ENCODE data around the gene CEP128. TPM values are rescaled to one million over a fixed set of nuclear protein-coding genes. Genes with fewer than 3 reads are reported as not detected.

CEP128 gene
- total RNA-seq, 1 donor from 2014 or later = 3.3 TPM

- Histone ChIP-seq H3K27ac (no peak overlapping the region), H3K36me3 (no peaks in the 10 kb centered on the region), H3K4me1 (no peaks in the 10 kb centered on the region), H3K27me3 (no peaks in the 10 kb centered on the region), H3K4me3 (no peak overlapping the region), H3K9me3 (no peaks in the 10 kb centered on the region)
- TF ChIP-seq, protein P1, sequence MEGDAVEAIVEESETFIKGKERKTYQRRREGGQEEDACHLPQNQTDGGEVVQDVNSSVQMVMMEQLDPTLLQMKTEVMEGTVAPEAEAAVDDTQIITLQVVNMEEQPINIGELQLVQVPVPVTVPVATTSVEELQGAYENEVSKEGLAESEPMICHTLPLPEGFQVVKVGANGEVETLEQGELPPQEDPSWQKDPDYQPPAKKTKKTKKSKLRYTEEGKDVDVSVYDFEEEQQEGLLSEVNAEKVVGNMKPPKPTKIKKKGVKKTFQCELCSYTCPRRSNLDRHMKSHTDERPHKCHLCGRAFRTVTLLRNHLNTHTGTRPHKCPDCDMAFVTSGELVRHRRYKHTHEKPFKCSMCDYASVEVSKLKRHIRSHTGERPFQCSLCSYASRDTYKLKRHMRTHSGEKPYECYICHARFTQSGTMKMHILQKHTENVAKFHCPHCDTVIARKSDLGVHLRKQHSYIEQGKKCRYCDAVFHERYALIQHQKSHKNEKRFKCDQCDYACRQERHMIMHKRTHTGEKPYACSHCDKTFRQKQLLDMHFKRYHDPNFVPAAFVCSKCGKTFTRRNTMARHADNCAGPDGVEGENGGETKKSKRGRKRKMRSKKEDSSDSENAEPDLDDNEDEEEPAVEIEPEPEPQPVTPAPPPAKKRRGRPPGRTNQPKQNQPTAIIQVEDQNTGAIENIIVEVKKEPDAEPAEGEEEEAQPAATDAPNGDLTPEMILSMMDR (IDR thresholded peaks at IDR 0.05) = no peak
- DNase-seq (ENCODE audit: low spot score in 2 of 2) = no peak
- intact Hi-C loops (cut with DNase I) = no loop called here
These were observed 11.4 kb downstream of the CEP128 start for GRCh38 chr14:80930095-80930494.

DNA sequence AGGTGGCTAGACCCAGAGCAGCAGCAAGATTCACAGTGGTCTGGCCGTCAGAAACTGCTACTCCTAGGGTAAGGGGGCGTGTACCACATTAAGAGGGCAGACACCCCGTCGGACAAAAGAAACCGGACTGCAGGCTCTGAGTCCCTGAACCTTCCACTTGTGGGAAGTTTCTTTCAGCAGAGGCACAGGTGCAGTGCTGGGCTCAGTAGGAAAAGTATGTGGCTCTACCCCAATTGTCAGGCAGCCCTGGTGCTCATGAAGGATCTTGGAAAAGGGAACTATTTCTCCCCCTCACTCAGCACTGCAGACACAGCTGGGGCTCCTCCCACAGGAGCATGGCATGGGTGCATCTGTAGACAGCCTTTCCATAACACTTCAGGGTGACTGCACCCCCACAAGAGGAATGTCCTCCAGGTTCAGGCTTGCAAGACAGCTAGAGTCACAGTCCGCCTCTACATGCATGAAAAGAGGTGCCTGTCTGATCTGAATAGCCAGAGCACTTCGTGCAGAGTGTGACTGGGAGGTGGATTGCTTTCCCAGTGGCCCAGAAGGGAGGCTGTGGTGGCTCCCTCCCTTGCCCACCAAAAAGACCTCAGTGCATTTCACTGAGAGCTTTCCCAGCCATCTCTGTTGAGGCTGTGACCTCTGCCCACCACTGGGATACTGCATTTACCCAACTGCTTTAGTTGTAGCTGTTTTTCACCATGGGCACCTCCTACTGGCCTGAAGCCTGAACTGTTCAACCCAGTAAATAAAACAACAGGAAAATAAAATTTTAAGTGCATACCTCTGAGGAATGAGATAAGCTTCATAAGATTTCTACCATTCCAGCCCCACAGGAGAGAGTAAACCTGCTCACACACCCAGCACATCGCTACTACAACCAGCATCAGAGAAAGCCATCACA, 14.2 kb downstream of the CEP128 start:
- TF ChIP-seq, protein P1 (IDR thresholded peaks at IDR 0.05) = no peak
- Histone ChIP-seq H3K9me3 (no peaks in the 10 kb centered on the region), H3K4me1 (no peaks in the 10 kb centered on the region), H3K36me3 (no peaks in the 10 kb centered on the region), H3K4me3 (no peak overlapping the region), H3K27ac (no peak overlapping the region), H3K27me3 (no peaks in the 10 kb centered on the region)
- intact Hi-C loops (cut with DNase I) = no loop called here
- no peak for DNase-seq (ENCODE audit: low spot score in 2 of 2)

DNA sequence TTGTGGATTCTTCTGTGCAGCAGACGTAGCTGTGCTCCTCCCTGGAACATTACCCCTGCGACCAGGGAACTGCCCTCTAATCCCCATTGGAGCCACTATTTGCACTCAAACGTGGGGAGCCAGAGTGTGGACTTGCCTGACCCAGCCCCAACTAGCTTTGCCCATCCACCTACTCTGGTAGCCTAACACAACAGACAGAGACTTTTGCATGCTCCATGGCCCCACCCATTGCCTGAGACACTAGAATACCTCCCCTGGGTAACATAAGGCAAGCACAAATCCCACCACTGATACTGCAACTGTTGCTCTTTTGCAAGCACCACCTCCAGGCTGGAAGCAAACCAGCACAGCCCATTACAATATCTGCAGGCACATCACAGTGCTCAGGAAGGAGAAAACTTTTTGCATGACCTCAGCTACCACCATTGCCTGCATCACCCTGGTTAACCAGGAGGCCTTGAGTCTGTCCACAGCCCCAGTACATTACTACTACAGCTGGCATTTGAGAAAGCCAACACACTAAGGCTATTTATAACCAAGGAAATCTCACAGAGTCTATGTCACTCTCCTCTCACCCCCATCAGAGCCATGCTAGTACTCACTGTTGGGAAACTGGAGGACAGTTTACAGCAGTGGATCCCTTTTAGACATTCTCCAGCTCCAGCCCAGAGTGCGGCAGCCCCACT, 15.0 kb downstream of the CEP128 start:
- TF ChIP-seq, protein P1 (IDR thresholded peaks at IDR 0.05) = no peak
- Histone ChIP-seq H3K4me1 (no peaks in the 10 kb centered on the region), H3K27me3 (no peaks in the 10 kb centered on the region), H3K9me3 (no peaks in the 10 kb centered on the region), H3K27ac (no peak overlapping the region), H3K36me3 (no peaks in the 10 kb centered on the region), H3K4me3 (no peak overlapping the region)
- no peak for DNase-seq (ENCODE audit: low spot score in 2 of 2)
- intact Hi-C loops (cut with DNase I) = no loop called here

DNA sequence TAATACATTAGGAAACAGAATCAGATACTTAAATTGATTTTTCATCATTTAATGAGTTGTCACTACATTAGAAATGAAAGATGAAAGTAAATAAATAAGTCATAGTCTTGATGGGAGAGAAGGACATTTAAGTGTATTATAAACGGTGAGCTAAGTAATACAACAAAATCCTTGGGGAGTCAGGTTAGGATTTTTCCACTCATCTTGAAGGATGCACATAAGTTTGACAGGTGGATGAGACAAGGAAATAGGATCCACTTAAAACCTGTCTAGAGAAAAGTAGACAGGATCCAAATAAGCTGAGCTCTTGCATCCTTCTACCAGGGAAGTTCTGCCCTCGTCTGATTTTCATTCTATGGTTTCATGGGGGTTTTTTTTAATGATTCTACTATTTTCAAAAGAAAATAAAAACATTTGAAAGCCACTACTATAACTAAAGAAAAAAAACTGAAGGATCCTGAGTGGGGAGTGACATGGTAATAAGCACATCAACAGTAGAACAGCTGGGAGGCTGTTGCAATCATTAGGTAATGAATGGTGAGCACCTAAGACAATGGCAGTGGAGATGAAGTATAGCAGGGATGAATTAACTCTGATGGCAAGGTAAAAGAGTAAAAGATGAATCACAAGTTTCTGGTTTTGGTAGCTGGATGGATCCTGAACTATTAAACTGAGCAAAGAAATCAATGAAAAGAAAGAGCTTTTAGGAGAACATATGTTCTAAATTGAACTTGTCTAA, 17.0 kb downstream of the CEP128 start:
- intact Hi-C loops (cut with DNase I) = no loop called here
- Histone ChIP-seq H3K4me1 (no peaks in the 10 kb centered on the region), H3K36me3 (no peaks in the 10 kb centered on the region), H3K27me3 (no peaks in the 10 kb centered on the region), H3K4me3 (no peak overlapping the region), H3K27ac (no peak overlapping the region), H3K9me3 (no peaks in the 10 kb centered on the region)
- no peak for DNase-seq (ENCODE audit: low spot score in 2 of 2)
- TF ChIP-seq, protein P1 (IDR thresholded peaks at IDR 0.05) = no peak

DNA sequence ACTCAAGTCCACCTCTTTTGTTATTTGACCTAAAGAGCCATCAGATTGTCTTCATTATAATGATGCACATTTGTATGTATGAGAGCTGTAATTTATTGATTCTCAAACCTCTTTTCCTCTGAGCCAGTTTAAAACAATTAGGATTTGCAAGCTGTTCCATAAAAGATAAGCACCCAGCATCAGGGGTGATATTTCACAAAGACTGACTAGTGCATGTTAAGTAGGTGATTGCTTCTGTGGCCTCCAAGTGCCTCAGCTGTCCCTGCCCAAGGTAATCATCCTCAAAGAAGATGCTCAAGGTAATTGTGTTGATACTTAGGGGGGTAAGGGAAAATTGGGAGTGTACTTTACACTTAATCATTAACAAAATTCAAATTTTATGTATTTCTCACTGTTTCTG, 18.2 kb downstream of the CEP128 start:
- TF ChIP-seq, protein P1 (IDR thresholded peaks at IDR 0.05) = no peak
- intact Hi-C loops (cut with DNase I) = no loop called here

More for the DNA sequence above, 18.2 kb downstream of the CEP128 start:
- no peaks in the 10 kb centered on the region for H3K27me3 ChIP-seq
- H3K4me3 ChIP-seq = no peak overlapping the region
- no peaks in the 10 kb centered on the region for H3K9me3 ChIP-seq
- no peak for DNase-seq (ENCODE audit: low spot score in 2 of 2)
- no peaks in the 10 kb centered on the region for H3K36me3 ChIP-seq
- H3K4me1 ChIP-seq = no peaks in the 10 kb centered on the region
- no peak overlapping the region for H3K27ac ChIP-seq

All from ascending aorta (tissue), 2 donors.